ENCODE data around the gene SLC35B1.

SLC35B1 gene

DNA sequence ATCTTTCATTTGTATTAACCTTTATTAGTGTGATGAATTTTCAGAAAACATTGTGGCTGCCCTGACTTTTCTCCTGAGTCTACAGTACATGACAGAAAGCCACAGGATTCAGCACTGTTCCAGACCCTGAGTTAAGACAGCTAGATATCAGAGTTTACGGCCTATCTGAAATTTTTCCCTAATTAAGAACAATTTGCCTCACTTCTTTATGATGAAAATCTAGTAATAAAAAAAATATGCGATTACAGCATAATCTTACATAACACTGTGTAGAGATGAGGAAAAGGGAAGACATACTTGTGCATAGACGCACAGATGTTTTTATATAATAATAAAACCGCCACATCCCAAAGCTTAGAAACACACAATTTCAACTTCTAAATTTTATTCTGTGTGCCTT is 37.1 kb downstream of the SLC35B1 start:
- DNase-seq (ENCODE audit: low spot score), result no peak

DNA sequence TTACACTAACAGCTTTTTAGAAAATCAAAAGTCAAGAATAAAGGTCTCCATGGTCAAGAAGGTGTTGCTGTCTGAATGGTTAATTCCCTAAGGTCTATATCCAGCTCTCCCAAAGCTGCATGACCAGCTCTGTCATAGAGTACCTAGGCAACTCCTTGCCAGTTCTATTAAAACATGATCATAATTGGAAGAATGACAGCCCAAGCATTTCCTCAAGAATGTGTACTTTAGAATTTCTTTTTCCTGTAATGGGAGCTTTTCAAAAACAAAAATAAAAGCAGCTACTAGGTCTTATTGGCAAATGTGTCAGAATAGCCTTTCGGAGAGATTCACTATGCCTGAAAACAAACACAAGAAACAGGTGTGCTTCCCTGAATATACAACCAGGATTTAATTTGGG is 37.8 kb downstream of the SLC35B1 start:
- DNase-seq (ENCODE audit: low spot score), result no peak

DNA sequence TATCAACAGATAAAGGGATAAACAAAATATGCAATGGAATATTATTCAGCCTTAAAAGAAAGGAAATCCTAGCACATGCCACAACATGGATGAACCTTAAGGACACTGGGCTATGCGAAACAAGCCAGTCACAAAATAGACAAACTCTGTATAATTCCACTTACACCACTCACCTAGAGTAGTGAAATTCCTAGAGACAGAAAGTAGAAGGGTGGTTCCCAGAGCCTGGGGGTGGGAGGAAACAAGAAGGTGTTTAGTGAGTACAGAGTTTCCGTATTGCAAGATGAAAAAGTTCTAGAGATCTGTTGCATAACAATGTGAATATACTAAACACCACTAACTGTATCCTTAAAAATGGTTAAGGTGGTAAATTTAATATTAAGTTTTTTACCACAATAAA is 39.9 kb downstream of the SLC35B1 start:
- DNase-seq (ENCODE audit: low spot score), result no peak

DNA sequence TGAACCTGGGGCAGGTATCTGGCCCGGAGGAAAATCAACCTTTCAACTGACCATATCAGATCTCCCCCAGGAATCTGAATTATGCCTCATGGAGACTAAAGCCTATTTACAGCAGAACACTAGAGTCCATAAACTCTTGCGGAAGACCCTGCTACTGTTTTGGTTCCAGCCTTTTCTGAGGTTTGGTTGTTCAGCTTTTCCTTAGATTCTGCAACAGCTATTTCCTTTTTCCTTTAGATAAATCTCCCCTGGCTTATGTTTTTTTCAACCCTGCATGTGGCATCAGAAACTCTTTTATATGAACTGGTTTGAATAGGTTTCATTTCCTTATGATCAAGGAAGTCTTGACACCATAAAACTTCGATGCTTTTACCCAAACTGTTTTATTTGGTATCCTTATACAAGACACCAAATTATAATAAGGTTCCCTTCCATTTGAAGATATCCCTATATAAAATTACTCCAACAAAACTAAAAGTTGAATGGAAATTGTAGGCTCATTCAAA is 43.0 kb downstream of the SLC35B1 start:
- no peak for DNase-seq (ENCODE audit: low spot score)

DNA sequence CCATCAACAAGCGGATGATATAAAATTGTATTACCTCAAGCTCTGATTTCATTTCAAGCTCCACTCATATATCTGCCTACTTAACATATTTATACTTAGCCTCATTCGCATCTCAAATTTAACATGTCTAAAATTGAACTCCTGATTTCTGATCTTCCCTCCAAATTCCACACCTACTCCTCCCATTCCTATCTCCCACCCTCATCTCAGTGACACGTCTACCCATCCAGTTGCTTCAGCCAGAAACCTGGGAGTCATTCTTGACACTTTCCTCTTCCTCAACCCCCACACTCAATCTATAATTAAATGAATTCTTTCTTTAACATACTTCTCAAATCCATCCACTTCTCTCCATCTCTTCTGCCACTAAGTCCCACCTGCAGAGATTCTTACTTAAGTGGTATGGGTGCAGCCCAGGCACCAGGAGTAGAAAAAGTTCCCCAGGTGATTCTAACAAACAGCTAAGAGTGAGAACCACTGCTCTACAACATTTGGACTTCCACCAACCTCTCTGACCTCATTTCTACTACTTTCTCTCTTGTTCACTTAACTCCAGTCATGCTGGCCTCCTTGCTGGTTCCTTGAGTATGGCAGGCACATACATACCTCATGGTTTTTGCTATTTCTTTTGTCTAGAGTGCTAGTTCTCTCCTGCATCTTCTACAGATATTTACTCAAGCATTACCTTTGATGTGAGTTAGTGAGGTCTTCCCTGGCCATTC is 47.9 kb downstream of the SLC35B1 start:
- no peak for DNase-seq (ENCODE audit: low spot score)

DNA sequence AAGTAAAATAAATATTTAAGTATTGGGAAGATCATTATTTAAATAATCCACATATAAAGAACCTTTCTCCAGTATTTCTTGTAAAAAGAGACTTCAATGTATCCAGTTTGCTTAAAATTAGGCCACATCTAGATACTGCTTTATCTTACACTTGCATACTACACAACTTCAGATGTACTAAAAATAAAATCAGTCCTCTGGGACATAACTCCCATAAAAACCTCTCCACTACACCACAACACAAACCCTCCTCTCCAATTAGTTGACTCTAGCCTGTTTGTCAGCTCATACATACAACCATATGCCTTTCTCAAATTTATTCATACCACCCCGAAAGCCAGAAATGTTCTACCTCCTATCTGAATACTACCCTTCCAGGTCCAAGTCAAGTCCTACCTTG is 51.5 kb downstream of the SLC35B1 start:
- DNase-seq (ENCODE audit: low spot score), result no peak

Data from AG08396 (cell line).